Loucy (cell line): ENCODE results near the gene DUXB.

ENCODE experiments used
- H2AFZ ChIP-seq: fragments of 200-600 bp; sonication (generic); 2 replicates; pipeline ENCODE4 v1.6.0; 2016; ENCODE audit warnings: antibody characterized with exemption, mild to moderate bottlenecking, low read length, moderate library complexity
- H3F3A ChIP-seq: fragments of 200-600 bp; 2 replicates; pipeline ENCODE4 v1.6.0; 2016; ENCODE audit warnings: antibody characterized with exemption, low read depth, mild to moderate bottlenecking
- H3K27me3 ChIP-seq: fragments of 200-600 bp; sonication (generic); 2 replicates; pipeline ENCODE4 v1.6.1; 2014; ENCODE audit warnings: low read length, mild to moderate bottlenecking; ENCODE audit not compliant: insufficient read depth, poor library complexity, severe bottlenecking
- H3K36me3 ChIP-seq: fragments of 200-600 bp; sonication (generic); 2 replicates; pipeline ENCODE4 v1.6.1; 2016; ENCODE audit warnings: low read length; ENCODE audit not compliant: insufficient read depth
- H3K4me1 ChIP-seq: fragments of 200-600 bp; sonication (generic); 2 replicates; pipeline ENCODE4 v1.5.1; 2014; ENCODE audit warnings: low read length, mild to moderate bottlenecking; ENCODE audit not compliant: insufficient read depth, poor library complexity, severe bottlenecking
- H3K4me2 ChIP-seq: fragments of 200-600 bp; sonication (generic); 2 replicates; pipeline ENCODE4 v1.6.0; 2014; ENCODE audit warnings: antibody characterized with exemption, low read length, low read depth, mild to moderate bottlenecking; ENCODE audit not compliant: poor library complexity, severe bottlenecking
- H3K4me3 ChIP-seq: fragments of 200-600 bp; sonication (generic); 2 replicates; pipeline ENCODE4 v1.5.1; 2014; ENCODE audit warnings: low read length, mild to moderate bottlenecking, mixed read lengths; ENCODE audit not compliant: poor library complexity, severe bottlenecking
- H3K79me2 ChIP-seq: fragments of 200-600 bp; sonication (generic); 2 replicates; pipeline ENCODE4 v1.6.1; 2014; ENCODE audit warnings: low read length; ENCODE audit not compliant: insufficient read depth
- H3K9ac ChIP-seq: fragments of 200-600 bp; sonication (generic); 2 replicates; pipeline ENCODE4 v1.6.0; 2014; ENCODE audit warnings: mild to moderate bottlenecking, low read depth, low read length, moderate library complexity; ENCODE audit not compliant: poor library complexity, severe bottlenecking
- H3K9me2 ChIP-seq: fragments of 200-600 bp; sonication (generic); replicated peaks from 2 replicates; pipeline ENCODE4 v1.6.1; 2016; ENCODE audit warnings: low read depth, low read length, mixed read lengths
- H3K9me3 ChIP-seq: fragments of 200-600 bp; sonication (generic); 2 replicates; pipeline ENCODE4 v1.6.1; 2014; ENCODE audit warnings: mild to moderate bottlenecking, antibody characterized with exemption, low read length, low read depth; ENCODE audit not compliant: insufficient read depth
- H4K20me1 ChIP-seq: fragments of 200-600 bp; sonication (generic); 2 replicates; pipeline ENCODE4 v1.6.0; 2014; ENCODE audit warnings: antibody characterized with exemption, low read length, mild to moderate bottlenecking; ENCODE audit not compliant: insufficient read depth, poor library complexity, severe bottlenecking
- CTCF ChIP-seq: fragments of 200-600 bp; sonication (generic); conservative IDR thresholded peaks from 2 replicates; pipeline ENCODE4 v1.5.1; 2014; ENCODE audit warnings: mild to moderate bottlenecking, antibody characterized with exemption, low read length
- EZH2phosphoT487 ChIP-seq: fragments of 200-600 bp; IDR thresholded peaks from 2 replicates; pipeline ENCODE4 v1.6.1; 2018; ENCODE audit warnings: antibody characterized with exemption, mild to moderate bottlenecking, moderate library complexity, borderline replicate concordance

Gene DUXB

GRCh38 chr16:75701361-75701760 is at the start of gene DUXB:
Gene DUXB, minus strand, starts transcription at chr16:75701461. Its CDS starts 43 bp downstream, at chr16:75701418.
- no peaks in the 10 kb centered on the region for H3K9me3 ChIP-seq
- H3K4me2 ChIP-seq = no peak within 1 kb of the TSS
- H3K36me3 ChIP-seq = no peaks in the 10 kb centered on the region
- no peaks in the 10 kb centered on the region for H3K27me3 ChIP-seq
- no peak within 1 kb of the TSS for H3K4me3 ChIP-seq
- no peaks in the 10 kb centered on the region for H3F3A ChIP-seq
- no peaks in the 10 kb centered on the region for H3K9me2 ChIP-seq
- no peak within 1 kb of the TSS for H2AFZ ChIP-seq
- H3K9ac ChIP-seq = no peak within 1 kb of the TSS
- no peaks in the 10 kb centered on the region for H3K4me1 ChIP-seq
- H4K20me1 ChIP-seq = no peaks in the 10 kb centered on the region
- no peaks in the 10 kb centered on the region for H3K79me2 ChIP-seq
- TF ChIP-seq EZH2phosphoT487 = no peak
- no peak for TF ChIP-seq CTCF

- Histone ChIP-seq H3K79me2 (no peaks in the 10 kb centered on the region), H3K4me1 (no peaks in the 10 kb centered on the region), H3K4me2 (no peak overlapping the region), H3K9me2 (no peaks in the 10 kb centered on the region), H3K36me3 (no peaks in the 10 kb centered on the region), H3F3A (no peaks in the 10 kb centered on the region), H2AFZ (no peak overlapping the region), H4K20me1 (no peaks in the 10 kb centered on the region), H3K27me3 (no peaks in the 10 kb centered on the region), H3K9ac (no peak overlapping the region), H3K4me3 (no peak overlapping the region), H3K9me3 (no peaks in the 10 kb centered on the region)
- TF ChIP-seq CTCF (no peak), EZH2phosphoT487 (no peak)
Measured at GRCh38 chr16:75750528-75750927, 49.3 kb upstream of the DUXB start.

GRCh38 chr16:75746359-75746758 is 45.1 kb upstream of the DUXB start:
- peaks cover 12% of the 10 kb centered on the region for H3K9me3 ChIP-seq
- no peak overlapping the region for H3K9ac ChIP-seq
- TF ChIP-seq EZH2phosphoT487 (no peak), CTCF (no peak)
- no peak overlapping the region for H3K4me3 ChIP-seq
- no peaks in the 10 kb centered on the region for H3K4me1 ChIP-seq
- no peaks in the 10 kb centered on the region for H3K27me3 ChIP-seq
- no peak overlapping the region for H3K4me2 ChIP-seq
- H3K36me3 ChIP-seq = no peaks in the 10 kb centered on the region
- H3F3A ChIP-seq = no peaks in the 10 kb centered on the region
- H3K79me2 ChIP-seq = no peaks in the 10 kb centered on the region
- no peaks in the 10 kb centered on the region for H3K9me2 ChIP-seq
- no peaks in the 10 kb centered on the region for H4K20me1 ChIP-seq
- no peak overlapping the region for H2AFZ ChIP-seq
